GM18858 (cell line): ENCODE data around the gene TMEM135.
"Not testable (repeated sequence)": the region's sequence is repeated elsewhere in the genome, so short reads cannot be mapped to it uniquely, and the experiment has no call there.

Source experiments
- ATAC-seq: cut with Tn5 transposase; IDR thresholded peaks from one replicate; pipeline ENCODE4 v1.9.1; 2021; ENCODE audit not compliant: unreplicated experiment

The TMEM135 gene

DNA sequence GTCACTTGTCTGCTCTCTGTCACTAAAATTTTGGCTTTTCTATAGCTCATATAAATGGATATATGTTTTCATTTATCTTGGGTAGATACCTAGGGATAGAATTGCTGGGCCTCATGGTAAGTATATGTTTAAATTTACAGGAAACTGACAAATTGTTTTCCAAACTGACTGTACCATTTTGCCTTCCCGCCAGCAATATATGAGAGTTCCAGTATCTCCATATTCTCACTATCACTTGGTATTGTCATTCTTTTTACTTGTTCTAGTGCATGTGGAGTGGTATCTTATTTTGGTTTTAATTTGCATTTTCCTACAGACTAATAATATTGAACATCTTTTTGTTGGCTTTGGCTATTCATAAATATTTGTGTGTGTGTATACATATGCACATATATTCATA, 101.7 kb downstream of the TMEM135 start:
- no peak for ATAC-seq

DNA sequence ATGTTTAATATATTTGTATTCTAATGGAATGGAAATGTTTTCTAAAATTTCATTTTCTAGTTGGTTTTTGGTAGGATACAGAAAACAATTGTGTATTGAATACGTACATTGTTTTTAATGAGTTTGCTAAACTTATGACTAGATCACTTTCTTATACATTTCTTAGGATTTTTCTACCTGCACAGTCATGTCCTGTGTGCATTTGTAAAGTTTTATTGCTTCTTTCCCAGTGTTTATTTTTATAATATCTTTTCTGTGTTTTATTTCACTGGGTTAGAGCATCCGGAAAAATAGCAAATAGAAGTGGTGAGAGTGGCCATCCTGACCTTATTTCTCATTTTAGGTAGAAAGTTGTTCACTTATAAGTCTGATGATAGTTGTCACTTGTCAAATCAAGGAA, 103.6 kb downstream of the TMEM135 start:
- no peak for ATAC-seq

DNA sequence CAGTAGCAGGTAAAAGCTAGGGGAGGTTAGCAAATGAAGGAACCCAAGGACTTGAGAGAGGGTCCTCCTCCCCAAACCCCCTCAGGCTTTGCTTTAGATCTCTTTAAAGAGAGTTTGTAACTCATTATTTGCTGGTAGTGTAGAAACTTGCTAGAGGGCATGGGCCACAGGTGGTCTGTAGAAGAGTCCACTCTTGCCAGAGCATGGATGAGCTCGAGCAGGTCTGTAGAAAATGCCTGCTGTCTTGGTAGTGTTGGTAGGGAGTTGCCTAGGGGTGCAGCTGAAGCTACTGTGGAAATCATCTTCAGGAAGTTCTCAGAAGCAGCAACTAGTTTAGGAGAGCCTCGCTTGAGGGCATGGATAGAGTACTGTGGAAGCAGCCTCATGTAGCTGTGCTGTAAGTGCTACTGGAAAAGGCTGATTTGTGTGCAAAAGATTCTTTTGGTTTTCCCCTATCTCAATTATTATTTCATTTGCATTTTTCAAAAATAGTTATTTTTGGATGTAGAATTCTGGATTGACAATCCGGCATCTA, 104.3 kb downstream of the TMEM135 start:
- no peak for ATAC-seq

DNA sequence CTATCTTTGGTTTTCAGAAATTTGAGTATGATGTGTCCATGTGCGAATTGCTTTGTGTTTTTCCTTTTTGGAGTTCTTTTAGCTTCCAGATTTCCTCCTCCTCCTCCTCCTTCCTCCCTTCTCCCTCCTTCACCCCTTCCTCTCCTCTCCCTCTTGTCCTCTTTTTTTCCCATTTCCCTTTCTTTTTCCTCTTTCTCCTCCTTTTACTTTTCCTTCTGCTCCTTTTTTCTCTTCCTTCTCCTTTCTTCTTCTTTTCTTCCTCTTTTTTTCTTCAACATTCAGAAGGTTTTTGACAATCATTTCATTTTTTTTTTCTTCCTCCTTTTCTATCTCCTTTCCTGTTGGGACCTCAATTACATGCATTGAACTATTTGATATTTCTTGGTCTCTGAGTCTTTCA, 104.9 kb downstream of the TMEM135 start:
- ATAC-seq, result no peak

DNA sequence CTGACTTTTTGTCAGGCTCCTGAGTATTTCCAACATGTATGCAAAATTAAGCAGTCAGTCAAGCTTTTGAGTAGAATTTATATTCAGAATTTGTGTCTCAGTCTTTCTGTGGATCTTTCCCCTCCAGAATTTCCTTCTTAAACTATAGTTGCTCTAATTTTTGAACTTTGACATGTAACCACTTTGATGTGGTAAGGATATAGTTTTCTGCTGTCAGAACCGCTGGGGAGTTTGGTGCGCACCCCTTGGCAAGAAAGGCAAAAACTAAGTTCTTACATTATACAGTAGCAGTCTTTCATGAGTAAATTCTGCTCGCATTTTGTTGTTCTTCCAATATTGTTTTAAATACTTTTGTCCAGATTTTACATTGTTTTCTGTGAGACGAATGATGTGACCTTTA, 105.9 kb downstream of the TMEM135 start:
- ATAC-seq, result no peak

DNA sequence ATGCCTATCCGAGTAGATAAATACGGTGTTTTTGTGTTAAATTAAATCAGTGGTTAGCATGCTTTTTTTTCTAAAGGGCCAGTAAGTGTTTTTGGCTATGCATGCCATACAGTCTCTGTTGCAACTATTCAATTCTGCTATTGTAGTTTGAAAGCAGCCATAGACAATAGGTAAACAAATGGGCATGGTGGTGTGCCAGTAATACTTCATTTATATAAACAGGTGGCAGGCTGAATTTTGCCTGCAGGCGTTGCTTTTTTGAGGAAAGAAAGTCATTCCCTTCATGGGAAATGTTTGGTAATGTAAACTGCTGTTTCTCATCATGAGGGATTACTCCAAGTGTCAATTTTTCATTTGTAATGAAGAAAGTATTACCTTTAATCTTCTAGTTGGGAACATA, 106.5 kb downstream of the TMEM135 start:
- no peak for ATAC-seq

DNA sequence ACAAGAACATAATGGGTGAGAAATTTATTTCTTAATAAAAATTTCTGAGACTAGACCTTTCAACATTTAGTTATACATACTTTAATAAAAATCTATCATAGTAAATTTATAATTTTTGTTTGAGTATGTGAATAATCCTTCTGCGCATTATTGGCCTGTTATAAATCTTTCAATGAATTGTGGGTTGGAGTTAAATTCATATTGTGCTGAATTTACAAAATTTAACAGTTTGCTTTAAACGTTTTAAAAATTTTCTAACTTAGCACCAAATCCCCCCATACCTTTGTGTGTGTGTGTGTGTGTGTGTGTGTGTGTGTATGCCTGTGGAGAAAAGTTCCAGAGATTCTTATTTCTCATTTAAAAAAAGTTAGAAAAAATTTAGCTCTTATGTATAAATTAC, 111.0 kb downstream of the TMEM135 start:
- ATAC-seq, result no peak

DNA sequence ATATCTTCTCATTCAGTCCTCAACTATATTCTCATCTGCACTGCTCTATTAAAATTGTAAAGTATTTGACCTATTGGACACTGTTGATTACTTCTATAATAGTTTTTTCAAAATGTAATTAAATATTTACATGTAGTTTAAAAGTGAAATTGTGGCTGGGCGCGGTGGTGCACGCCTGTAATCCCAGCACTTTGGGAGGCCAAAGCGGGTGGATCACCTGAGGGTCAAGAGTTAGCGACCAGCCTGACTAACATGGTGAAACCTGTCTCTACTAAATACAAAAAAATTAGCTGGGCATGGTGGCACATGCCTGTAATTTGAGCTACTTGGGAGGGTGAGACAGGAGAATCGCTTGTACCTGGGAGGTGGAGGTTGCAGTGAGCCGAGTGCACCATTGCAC, 112.0 kb downstream of the TMEM135 start:
- ATAC-seq, result not testable (repeated sequence)

DNA sequence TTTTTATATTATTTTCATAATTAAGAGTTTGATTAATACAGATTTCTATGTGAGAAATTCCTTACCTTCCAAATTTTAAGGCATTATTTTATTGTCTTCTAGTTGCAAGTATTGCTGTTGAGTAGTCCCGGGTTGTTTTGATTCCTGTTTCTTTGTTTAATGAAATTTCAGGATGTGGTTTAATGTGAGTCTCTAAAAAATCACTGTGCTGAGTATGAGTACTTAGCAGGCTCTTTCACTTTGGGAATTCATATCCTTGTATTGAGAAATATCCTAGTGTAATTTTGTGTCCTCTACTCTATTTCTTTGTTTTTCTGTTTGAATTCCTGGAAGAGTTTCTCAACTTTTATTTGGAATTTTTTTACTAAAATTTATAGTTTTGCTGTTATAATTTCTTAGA, 113.2 kb downstream of the TMEM135 start:
- ATAC-seq, result no peak

DNA sequence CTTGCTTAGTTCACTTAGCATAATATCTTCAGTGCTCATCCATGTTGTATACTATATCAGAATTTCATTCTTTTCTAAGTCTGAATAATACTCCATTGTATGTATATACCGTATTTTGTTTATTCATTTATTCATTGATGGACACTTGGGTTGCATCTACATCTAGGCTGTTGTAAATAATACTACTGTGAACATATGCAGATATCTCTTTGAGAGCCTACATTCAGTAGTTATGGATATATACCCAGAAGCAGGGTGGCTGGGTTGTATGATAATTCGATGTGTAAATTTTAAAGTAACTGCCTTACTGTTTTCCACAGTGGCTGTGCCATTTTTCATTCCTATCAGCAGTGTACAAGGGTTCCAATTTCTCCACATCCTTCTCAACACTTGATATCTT, 116.5 kb downstream of the TMEM135 start:
- ATAC-seq, result no peak

DNA sequence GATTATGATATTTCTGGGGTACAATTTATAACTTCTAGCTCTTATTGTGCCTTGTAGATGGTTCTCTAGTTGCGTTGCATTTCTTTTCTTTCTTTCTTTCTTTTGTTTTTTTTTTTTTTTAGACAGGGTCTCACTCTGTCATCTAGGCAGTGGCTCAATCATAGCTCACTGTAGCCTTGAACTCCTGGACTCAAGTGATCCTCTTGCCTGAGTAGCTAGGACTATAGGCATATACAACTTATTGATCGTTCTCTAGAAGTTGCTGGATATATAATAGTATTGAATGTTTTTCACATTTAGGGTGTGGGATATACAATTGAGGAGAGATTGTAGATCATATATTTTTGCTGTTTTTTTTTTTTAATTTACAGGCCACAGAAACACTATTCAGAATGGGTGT, 119.2 kb downstream of the TMEM135 start:
- ATAC-seq, result no peak

DNA sequence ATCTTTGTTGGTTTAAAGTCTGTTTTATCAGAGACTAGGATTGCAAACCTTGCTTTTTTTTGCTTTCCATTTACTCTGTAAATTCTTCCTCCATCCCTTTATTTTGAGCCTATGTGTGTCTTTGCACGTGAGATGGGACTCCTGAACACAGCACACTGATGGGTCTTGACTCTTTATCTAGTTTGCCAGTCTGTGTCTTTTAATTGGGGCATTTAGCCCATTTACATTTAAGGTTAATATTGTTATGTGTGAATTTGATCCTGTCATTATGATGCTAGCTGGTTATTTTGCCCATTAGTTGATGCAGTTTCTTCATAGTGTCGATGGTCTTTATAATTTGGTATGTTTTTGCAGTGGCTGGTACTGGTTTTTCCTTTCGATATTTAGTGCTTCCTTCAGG, 131.3 kb downstream of the TMEM135 start:
- ATAC-seq, result not testable (repeated sequence)

DNA sequence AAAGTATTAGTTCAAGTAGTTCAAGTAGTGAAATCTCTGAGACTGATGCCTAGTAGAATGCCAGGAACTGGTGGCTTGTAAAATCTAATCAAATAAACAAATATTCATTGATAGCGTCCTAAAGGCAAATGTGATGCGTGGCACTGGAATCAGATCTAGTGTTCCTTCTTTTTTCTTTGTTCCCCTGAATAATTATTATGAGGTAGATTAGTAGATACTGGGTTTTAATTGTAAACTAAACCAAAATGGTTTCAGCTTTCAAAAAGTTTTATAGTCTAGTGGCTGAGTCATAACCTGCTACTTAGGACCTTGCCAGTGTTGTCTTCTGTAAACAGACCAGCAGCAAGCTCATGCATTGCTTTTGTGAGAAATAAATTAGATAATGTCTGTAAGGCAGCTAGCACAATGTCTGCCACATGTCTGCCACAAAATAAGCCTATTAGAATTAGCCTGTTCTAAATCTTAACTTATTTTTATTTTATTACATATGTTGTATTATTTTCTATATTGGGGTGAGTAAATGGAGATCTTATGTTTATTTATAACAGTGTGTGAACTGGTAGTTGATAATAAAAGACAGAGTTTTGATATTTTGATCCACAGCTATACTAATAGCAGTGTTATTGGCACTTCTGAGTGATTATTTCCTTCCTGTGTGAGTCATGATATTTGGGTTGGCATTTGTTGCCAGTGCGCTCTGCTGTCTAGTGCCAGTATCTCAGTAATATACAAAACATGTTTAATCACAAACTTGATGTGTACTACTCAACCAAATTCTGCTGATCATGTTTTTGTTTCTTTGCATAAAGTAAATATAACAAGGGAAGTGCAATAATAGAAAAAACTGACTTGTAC, 135.7 kb downstream of the TMEM135 start:
- ATAC-seq, result no peak

DNA sequence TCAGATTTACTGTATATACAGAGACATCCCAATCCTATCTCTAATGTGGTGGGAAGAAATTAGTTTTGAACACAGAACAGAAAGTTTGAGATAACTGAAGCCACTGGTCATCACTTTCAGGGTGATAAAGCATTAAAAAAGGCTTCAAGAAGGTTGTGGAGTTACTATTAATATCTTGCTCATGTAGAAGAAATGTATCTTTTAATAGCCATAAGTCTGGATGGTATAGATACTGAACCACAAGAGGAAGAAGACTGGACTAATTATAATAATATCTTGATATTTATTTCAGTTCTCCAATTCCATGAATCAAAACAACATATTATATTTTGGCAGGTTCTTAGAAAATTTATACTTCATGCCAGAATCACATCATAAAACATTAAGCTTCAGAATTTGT, 137.1 kb downstream of the TMEM135 start:
- no peak for ATAC-seq

DNA sequence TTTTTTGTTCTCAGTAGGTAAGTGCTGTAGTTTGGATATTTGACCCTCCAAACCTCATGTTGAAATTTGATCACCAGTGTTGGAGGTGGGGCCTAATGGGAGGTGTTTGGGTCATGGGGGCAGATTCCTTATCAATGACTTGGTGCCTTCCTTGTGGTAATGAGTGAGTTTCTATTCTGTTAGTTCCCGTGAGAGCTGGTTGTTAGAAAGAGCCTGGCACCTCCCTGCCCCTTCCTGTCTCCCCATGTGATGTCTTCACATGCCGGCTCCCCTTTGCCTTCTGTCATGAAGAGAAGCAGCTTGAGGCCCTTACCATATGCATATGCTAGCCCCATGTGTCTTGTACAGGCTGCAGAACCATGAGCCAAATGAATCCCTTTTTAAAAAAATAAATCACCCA, 138.3 kb downstream of the TMEM135 start:
- ATAC-seq, result no peak

DNA sequence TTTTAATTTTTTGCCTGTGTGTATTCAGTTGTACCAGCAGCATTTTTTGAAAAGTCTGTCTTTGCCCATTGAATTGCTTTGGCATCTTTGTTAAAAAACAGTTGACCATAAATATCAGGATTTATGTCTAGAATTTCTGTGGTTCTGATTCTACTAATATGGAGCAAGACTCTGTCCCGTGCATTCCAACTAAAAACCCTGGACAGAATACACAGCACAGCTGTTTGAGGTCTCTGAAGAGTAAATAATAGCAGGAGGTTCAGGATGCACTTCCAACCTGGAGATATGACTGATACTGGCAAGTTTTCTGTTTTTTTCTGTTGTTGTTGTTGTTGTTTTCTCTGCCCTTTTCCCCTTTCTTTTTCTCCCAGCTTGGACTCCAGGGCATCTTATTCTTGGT, 141.9 kb downstream of the TMEM135 start:
- no peak for ATAC-seq

DNA sequence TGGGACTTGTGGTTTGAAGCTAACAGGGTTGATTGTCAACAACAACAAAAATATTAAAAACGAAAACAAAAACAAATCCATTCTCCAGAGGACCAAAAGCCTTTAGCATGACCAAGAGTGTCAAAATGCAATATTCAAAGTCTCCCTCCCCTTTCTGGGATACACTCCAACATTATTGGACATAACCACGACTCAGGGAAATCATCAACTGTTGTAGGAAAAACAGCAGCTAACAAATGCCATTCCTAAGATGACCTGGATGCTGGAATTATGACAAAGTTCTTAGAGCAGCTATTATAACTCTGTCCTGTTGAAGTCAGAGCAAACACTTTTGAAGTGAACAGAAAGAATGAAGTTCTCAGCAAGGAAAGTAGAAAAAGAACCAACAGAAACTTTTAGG, 143.0 kb downstream of the TMEM135 start:
- no peak for ATAC-seq

DNA sequence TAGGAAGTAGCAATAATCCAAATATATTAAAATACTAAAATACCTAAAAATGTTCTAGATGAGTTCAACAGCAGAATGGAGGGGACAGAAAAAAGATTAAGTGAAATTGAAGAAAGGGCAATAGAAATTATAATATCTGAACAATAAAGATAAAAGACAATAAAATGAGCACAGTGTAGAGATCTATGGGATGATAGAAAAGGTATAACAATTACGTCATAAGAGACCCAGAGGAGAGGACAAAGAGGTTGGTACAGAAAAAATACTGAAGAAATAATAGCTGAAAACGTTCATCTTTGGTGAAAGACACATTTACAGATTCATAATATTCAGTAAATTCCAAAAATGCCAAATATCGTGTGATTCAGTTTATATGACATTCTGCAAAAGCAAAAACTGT, 143.4 kb downstream of the TMEM135 start:
- no peak for ATAC-seq

DNA sequence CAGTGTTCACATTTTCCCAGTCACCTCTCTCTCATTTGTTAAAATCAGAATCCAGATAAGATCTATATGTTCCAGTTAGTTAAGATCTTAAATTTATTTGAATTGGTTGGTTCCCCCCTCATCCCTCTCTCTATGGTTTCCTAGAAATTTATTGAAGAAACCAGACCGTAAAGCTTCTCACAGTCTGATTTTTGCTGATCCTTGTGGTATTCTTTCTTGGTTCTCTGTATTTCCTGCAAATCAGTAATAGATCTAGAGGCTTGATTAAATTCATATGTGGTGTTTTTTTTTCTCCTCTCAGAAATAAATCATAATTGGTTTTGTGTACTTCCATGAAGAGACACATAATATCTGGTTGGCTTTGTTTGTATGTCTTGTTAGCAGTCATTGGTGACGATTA, 147.5 kb downstream of the TMEM135 start:
- ATAC-seq, result no peak

DNA sequence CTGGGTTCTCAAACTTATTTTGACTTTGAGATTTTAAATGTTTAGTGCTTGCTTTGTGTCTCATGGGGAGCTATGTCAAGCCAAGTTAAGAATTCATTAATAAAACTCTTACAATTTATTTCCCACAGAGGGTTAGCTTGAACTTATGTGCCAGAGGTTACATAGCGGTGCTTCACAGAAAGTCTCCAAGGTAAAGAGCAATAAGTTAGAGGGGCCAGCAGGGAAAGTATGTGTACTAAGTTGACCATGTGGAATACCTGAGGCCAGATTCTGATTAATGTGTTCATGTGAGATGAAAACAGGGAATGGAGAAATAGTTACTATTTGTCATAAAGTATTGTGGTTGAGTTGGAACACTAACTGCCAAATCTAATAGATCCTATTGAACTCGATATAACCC, 149.3 kb downstream of the TMEM135 start:
- no peak for ATAC-seq

DNA sequence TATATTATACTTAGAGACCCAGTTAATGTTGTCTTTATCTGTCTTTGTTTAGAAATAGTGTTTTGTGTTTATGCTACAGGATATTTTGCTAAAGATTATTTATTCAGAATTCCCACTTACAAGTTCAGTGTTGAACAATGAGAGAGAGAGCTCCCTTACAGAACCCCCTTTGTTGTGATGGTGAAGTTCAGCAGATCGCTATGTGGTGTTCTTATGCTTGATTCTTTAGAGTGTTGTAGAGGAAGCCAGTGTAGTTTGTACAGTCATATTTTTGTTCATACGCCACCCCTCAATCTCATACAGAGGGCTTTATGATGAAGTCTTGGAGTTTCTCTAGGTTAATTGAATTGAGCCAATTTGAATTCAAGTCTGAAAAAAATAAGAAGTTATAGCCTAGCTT, 150.2 kb downstream of the TMEM135 start:
- ATAC-seq, result no peak

DNA sequence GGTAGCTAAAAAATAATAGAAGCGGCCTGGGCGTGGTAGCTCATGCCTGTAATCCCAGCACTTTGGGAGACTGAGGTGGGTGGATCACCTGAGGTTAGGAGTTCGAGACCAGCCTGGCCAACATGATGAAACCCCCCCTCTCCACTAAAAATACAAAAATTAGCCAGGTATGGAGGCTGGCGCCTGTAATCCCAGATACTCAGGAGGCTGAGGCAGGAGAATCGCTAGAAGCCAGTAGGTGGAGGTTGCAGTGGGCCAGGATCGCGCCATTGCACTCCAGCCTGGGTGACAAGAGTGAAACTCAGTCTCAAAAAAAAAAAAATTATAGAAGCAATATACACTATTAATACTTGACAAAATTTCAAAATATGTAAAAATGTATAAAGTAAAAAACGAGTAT, 150.7 kb downstream of the TMEM135 start:
- not testable (repeated sequence) for ATAC-seq

DNA sequence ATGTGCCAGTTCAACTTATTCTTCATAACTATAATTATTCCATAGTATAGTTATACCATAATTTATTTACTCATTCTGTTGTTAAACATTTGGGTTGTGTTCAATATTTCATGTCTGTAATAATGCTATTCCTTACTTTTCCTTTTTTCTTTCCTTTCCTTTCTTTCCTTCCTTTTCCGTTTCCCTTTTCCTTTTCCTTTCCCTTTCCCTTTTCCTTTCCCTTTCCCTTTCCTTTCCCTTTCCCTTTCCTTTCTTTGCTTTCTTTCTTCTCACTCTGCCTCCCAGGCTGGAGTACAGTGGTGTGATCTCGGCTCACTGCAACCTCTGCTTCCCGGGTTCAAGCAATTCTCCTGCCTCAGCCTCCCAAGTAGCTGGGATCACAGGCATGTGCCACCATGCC, 151.2 kb downstream of the TMEM135 start:
- not testable (repeated sequence) for ATAC-seq
